Suppressor macrophage treated with lipopolysaccharide for 1 hour (primary cell): Measurements from ENCODE around the gene CACNA2D3.
A peak's percentile ranks its signal among the peaks of the same experiment; 100 is the strongest.

Experiments
- DNase-seq, 3 donors: peaks; one replicate each; pipeline ENCODE4 v3.0.0-alpha.2; 2020 to 2022

CACNA2D3 gene

DNA sequence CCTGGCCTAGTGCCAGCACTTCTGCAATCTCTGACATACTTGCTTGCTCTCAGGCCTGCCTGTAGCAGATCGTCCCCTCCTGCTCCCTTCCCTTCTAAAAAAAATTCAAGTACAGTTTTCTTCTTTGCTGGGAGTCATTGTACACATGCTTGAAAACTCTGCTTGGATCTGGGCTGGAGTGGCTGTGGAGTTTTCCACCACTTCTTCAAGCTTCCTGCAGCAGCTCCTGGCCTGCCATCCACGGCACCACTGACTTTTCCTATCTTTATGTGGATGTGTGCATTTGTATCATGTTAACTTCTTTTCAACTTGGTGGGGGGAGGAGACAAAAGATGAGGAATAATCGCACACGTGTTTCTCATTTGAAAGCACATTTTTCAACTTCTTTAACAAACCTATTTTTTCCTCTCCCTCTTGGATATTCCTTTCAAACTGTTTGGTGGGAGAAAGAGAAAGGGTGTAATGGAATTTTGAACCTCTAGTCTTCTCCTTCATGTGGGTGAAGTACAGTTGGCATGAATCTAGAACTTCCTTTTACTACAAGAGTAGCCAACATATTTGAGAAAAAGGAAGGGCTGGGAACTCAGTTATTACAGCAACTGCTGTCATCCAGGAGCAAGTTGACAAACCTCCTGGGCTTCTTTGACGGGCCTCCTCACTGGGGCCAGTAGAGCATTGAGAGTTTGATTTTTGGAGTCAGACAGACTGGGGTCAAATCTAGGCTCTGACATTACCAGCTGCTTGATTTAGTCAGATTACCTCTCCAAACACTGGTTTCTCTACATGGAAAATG, 866.7 kb downstream of the CACNA2D3 start:
- DNase-seq: peak; percentile 77 to 87 (median 83)

DNA sequence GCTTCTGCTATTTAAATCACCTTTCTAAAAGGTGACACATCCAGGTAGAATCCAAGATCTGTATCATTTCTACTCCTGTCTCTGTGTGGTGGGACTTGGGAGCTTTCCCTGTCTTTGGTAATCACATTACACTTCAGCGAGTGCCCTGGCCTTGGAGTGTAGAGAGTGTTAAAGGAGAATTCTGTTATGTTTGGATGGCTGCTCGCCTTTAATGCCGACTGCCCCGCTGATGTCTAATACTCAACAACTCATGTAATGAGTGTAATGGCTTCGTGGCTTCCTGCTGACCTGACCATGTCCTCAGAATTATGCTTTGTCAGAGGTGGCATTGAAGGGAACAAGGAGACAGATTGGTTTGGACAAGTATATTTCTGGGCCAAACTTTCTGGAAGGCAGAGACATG, 871.8 kb downstream of the CACNA2D3 start:
- DNase-seq: no peak

DNA sequence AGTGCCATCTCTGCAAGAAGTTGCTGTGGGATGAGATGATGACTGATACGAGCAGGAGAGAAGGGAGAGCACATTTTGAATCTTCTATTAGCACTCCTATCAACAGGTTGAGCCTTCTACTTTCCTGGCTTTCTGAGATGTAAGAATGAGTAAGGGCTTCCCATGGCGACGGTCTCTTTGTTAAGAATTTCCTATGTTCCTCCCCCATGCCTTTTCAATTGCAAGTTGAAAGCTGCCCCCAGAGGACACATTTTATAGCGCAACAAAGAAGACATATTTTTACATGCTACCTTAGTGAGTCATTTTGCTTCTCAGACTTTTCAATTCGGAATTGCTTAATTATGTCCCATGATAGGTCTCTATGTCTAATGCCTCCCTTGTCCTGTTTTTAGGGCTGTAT, 876.8 kb downstream of the CACNA2D3 start:
- DNase-seq: peak; percentile 55 to 77 (median 76)

DNA sequence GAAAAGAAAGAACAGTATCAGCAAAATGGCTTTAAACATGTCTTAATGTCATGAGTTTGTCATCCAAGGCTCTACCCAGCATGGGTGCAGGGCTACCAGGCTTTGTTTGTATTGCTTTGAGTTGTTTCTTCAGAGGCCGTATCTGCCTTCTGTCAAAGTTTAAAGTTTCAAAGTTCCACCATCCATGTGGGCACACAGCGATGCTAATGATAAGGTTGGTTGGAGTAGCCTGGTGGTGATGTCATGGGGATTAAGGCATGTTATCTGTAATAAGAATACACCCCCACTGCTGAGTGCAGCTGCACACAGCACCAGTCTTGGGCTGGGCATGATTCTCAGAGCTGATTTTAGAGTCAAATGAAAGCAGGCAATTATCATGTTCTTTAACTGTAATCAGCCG, 877.5 kb downstream of the CACNA2D3 start:
- no peak for DNase-seq

DNA sequence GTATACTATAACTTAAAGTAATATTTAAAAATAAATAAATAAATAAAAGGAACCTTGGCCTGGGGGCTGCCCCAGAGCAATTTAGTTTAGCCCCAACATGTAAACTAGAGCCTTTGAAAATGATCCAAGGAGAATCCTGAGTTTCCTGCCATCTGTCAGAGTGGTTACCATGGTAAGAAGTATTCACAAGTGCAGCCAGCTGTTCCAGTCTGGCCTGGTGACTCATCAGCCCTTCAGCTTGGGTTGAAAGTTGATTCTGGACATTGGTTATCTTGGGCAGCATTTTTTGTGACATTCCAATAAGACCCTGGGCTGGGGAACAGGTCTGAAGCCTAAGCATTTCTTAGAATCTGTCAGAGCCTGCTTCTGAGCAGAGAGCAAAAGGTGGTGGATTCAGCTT, 878.2 kb downstream of the CACNA2D3 start:
- peak; percentile 21 to 30 (median 30) for DNase-seq

DNA sequence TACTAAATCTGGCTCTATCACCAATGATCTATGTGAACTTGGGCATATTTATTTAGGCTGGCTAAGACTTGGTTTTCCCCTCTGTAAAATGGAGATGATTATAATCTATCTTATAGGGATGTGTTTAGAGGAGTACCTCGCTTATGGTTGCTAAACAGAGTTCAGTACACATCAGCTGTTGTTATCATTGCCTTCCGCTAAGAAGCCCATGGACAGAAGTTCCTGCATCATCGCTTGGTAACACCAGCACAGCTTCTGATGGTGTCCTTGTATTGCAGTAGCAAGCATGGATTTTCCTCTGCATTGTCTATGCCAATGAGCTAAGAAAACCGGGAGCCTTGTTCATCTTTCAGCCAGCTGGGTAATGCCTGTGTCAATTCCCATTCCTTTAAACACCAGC, 878.6 kb downstream of the CACNA2D3 start:
- DNase-seq: no peak

DNA sequence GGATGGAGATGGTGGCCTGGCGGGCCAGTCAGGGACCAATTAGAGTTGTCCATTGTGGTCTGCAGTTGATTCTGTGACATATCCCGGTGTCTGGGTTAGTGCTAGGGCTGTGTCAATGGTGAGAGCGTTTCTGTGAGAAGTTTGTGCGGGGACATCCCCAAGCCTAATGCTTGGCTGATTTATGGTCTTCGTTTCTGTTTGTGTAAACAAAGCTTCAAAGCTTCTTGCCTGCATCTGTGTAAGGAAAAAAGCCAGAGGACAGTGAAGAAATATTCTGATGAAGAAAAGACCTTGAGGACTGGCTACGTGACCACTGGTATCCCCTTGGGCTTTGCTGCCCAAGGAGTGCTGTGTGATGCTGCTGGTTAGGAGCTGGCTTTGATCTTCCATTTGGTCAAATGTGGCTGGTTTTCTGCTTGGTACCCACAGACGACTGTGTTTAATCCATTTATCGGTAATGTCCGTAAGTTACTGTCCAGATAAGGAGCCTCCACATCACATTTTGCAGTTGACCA, 880.1 kb downstream of the CACNA2D3 start:
- no peak for DNase-seq

DNA sequence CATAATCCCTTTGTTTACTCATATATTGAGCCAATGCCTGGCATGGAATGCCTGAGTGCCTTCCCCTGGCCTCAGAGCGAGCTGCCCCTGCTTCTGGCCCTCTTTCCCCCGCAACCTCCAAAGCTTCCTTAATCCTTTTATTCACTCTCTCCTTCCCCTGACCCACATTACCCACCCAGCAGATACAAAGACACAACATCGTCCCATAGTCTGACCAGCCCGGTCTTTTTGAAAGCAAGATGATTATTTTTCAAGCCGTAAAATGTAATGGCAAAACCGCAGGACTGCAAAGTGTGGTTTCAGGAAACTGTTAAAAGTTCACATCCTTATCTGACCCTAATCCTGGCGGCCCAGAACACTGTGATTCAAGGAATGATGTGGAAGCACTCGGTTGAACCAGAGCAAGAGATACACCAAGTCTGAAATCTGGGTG, 883.9 kb downstream of the CACNA2D3 start:
- no peak for DNase-seq

DNA sequence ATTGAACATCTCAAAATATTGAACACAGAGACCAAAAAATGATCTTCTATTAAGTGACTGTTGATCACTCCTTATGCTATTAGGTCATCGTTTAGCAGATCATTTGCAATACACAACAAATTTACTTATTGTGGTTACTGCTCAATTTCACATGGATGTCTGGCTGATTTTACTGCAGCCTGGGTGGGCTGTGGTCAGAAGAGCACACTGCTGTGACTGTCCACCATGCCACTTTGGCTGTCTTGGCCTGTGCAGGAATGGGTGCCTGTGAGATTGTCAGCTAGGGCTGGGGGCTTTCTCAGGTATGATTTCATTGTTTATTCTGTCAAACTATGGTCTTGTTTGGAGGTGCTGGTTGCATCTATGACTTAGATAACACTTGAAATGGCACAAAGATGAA, 885.6 kb downstream of the CACNA2D3 start:
- no peak for DNase-seq

DNA sequence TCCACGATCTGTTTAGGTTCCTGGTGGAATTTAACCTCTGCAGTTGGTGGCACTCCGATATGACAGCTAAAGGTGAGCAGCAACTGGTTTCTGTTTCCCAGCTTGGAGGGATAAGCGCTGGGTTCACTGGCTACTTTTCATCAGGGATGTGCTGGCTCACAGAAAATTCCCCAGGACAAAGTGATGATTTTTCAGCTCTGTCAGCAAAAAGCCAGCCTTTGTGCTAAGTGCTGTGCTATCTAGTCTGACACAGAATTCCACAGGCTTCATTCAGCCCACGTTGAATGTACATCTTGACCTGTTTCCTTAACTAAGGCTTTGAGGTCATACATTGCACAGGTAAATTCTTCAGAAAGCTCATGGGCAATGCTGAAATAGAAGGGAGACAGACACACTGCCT, 887.0 kb downstream of the CACNA2D3 start:
- DNase-seq: no peak

DNA sequence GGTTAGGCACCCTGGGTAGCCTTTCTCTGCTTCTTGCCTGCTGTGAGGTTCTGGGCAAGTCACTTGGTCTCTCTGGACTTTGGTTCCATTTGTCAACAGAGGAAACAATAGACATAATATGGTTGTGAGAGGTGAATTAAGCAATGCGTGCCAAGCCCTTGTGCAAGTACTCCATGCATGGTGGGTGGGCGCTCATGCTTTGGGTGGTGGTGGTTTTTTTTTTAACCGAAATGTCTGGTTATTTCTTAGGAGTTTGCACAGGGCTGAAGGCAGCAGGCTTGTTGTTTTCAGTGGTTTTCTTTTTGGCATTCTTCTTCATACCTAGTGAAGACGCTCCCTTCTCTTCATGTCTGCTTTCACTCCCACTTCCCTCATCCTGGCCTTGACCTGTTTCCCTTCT, 889.7 kb downstream of the CACNA2D3 start:
- DNase-seq: no peak

DNA sequence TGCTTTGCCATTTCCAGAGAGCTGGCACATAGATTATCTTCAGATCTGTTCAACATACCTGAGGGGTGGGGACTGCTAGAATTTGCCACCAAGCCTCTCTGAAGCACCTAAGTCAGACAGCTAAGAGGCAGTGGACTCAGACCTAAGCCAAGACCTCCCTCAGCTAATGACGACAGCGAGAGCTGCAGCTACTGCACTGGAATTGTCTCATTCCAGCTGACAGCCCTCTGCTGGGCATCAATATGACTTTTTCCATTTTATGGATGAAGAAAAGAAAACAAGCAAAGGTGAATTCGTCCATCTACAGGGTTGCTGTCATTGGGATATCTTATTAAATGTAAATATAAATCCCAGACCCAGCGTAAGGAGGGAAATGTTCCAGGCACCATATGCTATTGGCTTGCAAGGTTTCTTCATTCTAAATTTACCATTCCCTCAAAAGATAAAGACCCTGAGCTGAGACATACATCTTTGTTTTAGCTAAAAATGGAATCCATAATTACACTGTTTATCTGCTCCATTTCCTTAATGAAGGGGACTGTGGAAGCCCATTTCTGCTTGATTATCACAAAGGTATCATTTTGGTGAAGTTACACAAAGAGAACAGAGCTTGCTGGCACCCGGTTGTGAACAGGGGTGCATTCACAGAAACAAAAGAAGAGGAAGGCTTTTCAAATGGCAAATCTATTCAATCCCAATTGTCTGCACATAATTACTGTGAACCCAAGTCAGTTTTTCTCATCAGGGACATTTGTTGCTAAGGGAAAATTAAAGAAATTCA, 891.0 kb downstream of the CACNA2D3 start:
- no peak for DNase-seq

DNA sequence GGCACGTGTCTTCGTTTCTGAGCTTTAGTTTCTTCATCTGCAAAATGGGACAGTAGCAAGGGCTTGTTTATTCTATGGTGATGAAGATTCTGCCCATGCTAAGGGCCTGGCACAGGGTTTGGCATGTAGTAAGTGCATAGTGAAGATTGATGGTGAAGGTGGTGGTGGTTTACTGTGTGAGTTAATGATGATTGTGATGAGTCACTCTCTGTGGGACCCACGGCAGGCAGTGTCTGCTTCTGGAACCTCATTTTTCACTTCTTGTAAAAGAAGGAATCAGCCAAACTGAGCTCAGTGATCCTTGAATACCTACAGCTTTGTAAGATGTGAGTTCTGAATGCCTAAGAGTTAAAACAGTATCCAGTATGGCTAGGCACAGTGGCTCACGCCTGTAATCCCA, 891.7 kb downstream of the CACNA2D3 start:
- no peak for DNase-seq

DNA sequence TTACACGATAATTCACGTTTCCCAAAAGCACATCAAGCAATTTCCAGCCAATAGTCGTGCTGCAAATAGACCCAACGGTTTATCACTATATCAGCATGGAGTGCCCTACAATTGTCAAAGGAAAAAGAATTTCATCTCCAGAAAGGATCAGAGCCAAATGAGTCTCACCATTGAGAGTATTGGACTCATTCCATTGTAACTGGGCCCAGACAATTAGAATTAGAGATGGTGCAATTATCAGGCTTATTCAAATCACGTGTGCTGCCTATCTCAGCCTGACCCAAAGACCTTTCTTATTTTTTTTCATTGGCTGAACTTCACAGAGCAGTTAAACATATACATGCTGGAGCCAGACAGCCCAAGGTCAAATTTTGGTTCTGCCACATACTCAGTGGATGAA, 892.6 kb downstream of the CACNA2D3 start:
- no peak for DNase-seq

DNA sequence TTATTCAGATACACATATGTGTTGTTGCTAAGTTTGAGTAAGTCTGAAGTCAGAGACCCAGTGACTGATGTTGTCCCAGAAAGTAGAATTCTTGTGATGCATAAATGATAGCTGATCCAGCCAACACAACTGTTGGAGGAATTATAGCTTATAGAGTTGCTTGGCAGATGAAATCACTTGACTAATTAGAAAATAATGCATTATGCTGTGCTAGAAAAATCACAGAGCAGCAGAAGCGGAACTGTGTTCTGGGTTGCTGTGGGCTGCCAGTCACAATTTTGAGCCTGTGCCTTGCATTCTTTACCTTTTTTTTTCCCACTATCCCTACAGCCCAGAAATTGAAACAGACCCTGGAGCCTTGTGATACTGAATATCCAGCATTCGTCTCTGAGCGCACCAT, 895.5 kb downstream of the CACNA2D3 start:
- no peak for DNase-seq

DNA sequence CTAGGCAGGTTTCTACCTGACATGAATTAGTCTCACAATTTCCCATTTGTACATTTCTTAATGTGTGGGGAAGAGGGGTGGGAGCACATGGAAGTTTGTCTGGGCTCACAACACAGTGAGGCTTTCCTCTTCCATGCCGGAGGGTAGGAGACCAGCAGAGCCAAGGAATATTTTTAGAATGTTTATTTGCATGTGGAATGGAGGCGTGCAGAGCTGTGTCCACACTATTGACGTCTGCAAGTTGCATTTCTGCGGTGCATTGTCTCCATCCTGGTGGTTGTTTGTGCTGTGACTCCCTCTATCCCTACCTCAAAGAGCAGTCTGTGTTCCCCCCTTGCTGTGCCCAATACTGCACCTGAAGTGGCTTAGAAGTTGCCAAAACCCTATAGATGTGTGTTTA, 908.6 kb downstream of the CACNA2D3 start:
- no peak for DNase-seq

DNA sequence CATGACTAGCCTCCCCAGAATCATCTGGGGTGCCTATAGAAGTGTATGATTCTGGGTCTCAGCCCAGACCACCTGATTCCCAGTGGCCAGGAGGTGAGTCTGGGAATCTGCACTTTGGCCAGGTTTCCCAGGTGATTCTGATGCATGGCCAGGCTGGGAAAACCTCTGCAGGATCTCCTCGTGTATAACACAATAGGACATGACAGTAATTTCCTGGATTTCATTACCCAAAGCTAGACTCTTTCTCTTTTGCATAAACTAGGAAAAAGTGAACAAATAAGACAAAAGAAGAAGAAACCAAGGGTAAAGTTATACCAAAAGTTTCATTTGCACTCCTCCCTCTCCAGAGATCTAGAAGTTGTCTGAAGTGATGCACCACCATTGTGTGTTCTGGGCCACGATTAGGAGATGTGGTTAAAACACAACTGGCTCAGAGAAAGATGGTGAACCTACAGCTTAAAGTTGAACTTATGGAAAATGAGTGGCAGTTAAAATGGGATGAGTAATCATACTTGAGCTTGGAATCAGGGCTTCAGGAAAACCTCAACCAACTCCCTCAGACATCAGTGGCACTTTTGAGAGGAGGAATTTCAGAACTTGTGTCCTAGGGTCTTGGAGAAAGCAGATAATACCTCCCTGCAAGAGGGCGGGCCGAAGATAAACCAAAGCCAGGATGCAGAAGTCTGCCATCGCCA, 914.7 kb downstream of the CACNA2D3 start:
- DNase-seq: no peak

DNA sequence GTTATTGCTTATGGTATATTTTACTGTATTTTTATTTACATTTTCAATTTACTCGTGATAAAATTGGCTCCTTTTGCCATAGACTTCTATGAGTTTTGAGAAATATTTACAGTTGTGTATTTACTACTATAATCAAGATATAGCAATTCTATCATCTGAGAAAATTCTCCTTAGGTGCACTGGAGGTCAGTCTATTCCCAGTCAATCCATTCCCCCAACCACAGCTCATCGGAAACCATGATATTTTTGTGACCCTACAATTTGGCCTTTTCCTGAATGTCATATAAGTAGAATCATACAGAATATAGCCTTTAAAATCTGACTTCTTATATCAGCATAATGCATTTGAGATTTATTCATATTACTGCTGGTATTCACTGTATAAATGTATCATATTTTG, 920.2 kb downstream of the CACNA2D3 start:
- DNase-seq: no peak

DNA sequence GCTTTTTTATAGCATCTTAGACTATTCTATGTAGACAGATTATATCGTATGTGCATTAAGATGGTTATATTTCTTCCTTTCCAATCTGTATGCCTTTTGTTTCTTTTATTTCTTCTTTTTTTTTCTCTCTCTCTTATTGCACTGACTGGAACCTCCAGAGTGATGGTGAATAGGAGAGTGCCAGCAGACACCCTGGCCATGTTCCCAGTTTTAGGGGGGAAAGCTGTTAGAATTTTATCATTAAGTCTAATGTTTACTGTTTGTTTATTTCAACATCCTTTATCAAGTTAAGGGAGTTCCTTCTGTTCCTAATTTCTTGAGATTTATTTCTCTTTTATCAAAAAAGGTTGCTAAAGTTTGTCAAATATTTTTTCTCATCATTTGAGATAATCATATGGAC, 922.1 kb downstream of the CACNA2D3 start:
- DNase-seq: no peak

DNA sequence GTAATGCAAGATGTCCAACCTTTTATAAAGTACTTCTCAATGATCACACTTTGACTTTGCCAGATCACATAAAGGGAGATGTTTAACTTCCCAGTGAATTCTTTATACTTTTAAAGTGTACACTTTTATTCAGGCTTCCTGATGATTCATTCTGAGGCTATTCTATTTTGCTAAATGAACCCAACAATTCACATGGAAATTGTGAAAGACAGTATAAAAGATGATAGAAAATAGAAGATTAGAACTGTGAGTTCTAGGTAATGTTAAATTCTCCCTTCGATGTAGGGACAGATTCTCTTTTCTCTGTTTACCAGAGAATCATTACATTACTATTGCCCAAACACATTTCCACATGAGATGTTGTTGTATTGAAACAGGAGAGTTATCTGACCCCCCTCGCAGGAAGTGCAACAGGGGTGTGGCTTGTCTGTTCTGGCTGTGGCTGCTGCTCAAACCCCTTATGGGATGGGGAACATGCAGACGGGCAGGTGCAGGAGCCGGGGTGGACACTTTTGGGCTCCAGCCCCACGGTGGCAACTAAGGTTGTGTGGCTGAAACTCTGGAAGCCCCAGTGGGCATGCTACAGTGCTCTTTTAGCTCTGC, 936.8 kb downstream of the CACNA2D3 start:
- no peak for DNase-seq

DNA sequence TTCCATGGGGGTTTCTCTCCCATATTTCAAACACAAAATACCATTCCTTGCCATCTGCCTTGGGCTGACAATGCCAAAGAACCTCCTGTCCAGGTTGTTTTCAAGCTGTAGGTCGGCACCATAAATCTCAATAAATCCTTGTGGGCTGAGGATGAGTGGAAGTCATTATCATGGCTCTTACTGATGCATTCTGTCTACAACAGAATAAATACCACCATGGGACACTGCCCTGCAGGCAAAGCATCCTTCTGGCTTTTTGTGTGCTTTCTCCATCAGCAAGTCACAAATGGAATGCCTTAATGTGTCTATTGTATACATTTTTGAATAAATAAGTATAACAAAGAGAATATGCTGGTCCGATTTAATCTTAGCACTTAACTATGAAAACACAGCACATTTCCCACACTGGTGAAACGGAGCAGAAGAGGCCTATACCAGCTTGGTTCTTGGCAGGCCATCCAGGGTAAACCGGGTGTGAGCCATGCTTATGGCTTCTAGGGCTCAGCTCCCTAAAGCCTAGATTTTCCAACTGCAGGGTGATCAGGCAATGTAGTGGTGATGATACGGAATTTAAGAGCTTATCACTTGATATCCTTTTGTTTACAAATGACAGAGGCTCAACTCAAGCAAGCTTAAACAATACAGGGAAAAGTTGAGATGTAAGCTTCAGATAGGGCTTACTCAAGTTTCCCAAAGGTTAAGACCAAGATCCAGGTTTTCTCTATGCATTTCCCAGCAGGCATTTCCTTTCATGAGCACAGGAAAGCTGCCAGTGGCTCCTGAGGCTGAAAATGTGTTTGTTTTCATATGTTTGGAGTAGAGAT, 938.8 kb downstream of the CACNA2D3 start:
- DNase-seq: no peak

DNA sequence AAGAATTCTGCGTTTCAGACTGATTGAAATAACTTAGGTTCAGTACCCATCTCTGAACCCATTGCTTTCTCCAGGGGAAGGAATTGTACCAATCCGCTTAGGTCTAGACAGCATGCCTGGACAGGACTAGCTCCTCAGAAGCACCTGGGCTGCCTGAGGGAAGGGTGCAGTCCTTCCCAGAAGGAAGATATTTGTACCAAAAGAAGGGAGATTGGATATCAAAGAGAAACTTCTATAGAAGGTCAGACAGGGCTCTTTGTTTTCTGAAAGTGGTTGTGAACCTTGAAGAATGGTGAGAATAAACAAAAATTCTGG, 939.3 kb downstream of the CACNA2D3 start:
- no peak for DNase-seq
